ENCODE data around the gene HCN3. TPM values are rescaled to one million over a fixed set of nuclear protein-coding genes. Genes with fewer than 3 reads are reported as not detected.

HCN3 gene
- total and polyA plus RNA-seq, 2 of the 13 experiments (the other 11 are each of a cell fraction or from before 2014, with no cell fraction given), result 2.4 to 10.2 TPM

DNA sequence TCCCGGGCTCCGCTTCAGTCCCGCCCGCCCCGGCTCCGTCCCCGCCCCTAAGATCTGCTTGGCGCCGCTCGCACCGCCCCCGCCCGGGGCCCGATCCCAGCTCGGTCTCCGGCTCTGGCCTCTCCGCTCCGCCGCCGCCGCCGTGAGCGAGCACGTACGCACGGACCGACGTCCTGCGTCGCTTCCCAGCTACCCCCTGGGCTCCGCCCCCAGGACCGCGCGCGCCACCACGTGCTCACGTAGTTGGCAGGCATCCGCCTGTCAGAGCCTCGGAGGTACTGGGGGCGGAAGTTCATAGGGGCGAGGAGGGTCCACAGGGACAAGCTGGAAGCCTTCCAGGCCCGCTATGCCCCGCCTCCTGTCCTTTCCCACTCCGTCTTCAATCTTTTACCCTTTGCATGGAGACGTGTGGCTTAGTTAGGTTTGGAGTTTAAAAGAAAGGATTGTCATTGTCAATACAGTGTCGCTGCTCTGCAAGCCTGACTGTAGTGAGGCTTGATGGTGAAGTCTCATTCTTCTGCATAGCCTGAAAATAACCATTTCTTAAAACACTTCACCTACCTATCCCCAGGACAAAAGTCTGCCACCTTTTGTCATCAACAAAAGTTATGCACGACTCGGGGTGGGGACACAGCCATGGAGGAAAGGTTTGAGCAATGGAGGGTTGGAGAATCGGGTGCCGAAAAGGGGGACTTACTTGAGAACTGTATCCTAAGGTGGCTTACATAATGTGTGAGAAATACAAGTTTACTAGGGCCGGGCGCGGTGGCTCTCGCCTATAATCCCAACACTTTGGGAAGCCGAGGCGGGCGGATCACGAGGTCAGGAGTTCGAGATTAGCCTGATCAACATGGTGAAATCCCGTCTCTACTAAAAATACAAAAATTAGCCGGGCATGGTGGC lies 3.7 kb upstream of the HCN3 start, which contains the start of gene CLK2 (continued):
- TF ChIP-seq ZNF142 (CRISPR knock-in tag; IDR thresholded peaks at IDR 0.05) (no peak; the same call in 1 of the 2 replicates), FOXP1 (IDR thresholded peaks at IDR 0.05) (no peak), FOXP1 (CRISPR knock-in tag; IDR thresholded peaks at IDR 0.05) (0 out of 2 replicates have a peak, but pooled peaks have one; percentile 25), HMGXB3 (CRISPR knock-in tag; IDR thresholded peaks at IDR 0.05; ENCODE audit: borderline replicate concordance) (peak; percentile 94), ZNF333 (CRISPR knock-in tag; IDR thresholded peaks at IDR 0.05; ENCODE audit: borderline replicate concordance) (no peak), ZNF850 (CRISPR knock-in tag; conservative IDR thresholded peaks at IDR 0.05) (no peak), ZNF446 (CRISPR knock-in tag; IDR thresholded peaks at IDR 0.05) (peak; percentile 66; the same call in 1 of the 2 replicates), ZFP37 (CRISPR knock-in tag; IDR thresholded peaks at IDR 0.05; ENCODE audit: borderline replicate concordance) (peak; percentile 52; the same call in 1 of the 2 replicates), NFE2 (CRISPR knock-in tag; IDR thresholded peaks at IDR 0.05) (no peak)
- TF ChIP-seq, protein P1, sequence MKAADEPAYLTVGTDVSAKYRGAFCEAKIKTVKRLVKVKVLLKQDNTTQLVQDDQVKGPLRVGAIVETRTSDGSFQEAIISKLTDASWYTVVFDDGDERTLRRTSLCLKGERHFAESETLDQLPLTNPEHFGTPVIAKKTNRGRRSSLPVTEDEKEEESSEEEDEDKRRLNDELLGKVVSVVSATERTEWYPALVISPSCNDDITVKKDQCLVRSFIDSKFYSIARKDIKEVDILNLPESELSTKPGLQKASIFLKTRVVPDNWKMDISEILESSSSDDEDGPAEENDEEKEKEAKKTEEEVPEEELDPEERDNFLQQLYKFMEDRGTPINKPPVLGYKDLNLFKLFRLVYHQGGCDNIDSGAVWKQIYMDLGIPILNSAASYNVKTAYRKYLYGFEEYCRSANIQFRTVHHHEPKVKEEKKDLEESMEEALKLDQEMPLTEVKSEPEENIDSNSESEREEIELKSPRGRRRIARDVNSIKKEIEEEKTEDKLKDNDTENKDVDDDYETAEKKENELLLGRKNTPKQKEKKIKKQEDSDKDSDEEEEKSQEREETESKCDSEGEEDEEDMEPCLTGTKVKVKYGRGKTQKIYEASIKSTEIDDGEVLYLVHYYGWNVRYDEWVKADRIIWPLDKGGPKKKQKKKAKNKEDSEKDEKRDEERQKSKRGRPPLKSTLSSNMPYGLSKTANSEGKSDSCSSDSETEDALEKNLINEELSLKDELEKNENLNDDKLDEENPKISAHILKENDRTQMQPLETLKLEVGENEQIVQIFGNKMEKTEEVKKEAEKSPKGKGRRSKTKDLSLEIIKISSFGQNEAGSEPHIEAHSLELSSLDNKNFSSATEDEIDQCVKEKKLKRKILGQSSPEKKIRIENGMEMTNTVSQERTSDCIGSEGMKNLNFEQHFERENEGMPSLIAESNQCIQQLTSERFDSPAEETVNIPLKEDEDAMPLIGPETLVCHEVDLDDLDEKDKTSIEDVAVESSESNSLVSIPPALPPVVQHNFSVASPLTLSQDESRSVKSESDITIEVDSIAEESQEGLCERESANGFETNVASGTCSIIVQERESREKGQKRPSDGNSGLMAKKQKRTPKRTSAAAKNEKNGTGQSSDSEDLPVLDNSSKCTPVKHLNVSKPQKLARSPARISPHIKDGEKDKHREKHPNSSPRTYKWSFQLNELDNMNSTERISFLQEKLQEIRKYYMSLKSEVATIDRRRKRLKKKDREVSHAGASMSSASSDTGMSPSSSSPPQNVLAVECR (CRISPR knock-in tag; IDR thresholded peaks at IDR 0.05; ENCODE audit: borderline replicate concordance), result peak; percentile 92; the same call in 1 of the 2 replicates
- TF ChIP-seq, protein P2, sequence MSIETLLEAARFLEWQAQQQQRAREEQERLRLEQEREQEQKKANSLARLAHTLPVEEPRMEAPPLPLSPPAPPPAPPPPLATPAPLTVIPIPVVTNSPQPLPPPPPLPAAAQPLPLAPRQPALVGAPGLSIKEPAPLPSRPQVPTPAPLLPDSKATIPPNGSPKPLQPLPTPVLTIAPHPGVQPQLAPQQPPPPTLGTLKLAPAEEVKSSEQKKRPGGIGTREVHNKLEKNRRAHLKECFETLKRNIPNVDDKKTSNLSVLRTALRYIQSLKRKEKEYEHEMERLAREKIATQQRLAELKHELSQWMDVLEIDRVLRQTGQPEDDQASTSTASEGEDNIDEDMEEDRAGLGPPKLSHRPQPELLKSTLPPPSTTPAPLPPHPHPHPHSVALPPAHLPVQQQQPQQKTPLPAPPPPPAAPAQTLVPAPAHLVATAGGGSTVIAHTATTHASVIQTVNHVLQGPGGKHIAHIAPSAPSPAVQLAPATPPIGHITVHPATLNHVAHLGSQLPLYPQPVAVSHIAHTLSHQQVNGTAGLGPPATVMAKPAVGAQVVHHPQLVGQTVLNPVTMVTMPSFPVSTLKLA (IDR thresholded peaks at IDR 0.05), result peak; percentile 93
